Mesendoderm (in vitro differentiated cells): ENCODE measurements around the gene FAR1.

Experiments used
- DNase-seq: peaks from one replicate; pipeline ENCODE4 v3.0.0; 2013
- H2AK5ac ChIP-seq: 2 replicates; pipeline ENCODE4 v1.6.1; 2013; ENCODE audit warnings: low read length, inconsistent platforms
- H2BK120ac ChIP-seq: 2 replicates; pipeline ENCODE4 v1.6.1; 2013; ENCODE audit warnings: low read depth, mild to moderate bottlenecking, low read length, moderate library complexity, mixed read lengths
- H2BK15ac ChIP-seq: replicated peaks from 2 replicates; pipeline ENCODE4 v1.6.1; 2013; ENCODE audit warnings: low read depth, mild to moderate bottlenecking, moderate library complexity
- H2BK5ac ChIP-seq: 2 replicates; pipeline ENCODE4 v1.6.1; 2013; ENCODE audit warnings: low read length, inconsistent platforms
- H3K18ac ChIP-seq: 2 replicates; pipeline ENCODE4 v1.6.1; 2013; ENCODE audit warnings: mild to moderate bottlenecking, low read length, mixed read lengths
- H3K23ac ChIP-seq: one replicate; pipeline ENCODE4 v1.6.1; 2013; ENCODE audit warnings: low read length
- H3K27ac ChIP-seq: 2 replicates; pipeline ENCODE4 v1.5.1; 2013; ENCODE audit warnings: low read depth, mild to moderate bottlenecking, inconsistent platforms, low read length, moderate library complexity
- H3K27me3 ChIP-seq: 2 replicates; pipeline ENCODE4 v1.6.1; 2013; ENCODE audit warnings: low read length, control low read depth, mild to moderate bottlenecking, inconsistent platforms; ENCODE audit not compliant: insufficient read depth, poor library complexity
- H3K36me3 ChIP-seq: 2 replicates; pipeline ENCODE4 v1.6.1; 2013; ENCODE audit warnings: low read length, inconsistent platforms; ENCODE audit not compliant: control insufficient read depth, insufficient read depth
- H3K4ac ChIP-seq: one replicate; pipeline ENCODE4 v1.6.1; 2013; ENCODE audit warnings: low read depth, mild to moderate bottlenecking, low read length, moderate library complexity
- H3K4me1 ChIP-seq: 2 replicates; pipeline ENCODE4 v1.6.1; 2013; ENCODE audit warnings: low read depth, low read length, inconsistent platforms; ENCODE audit not compliant: control insufficient read depth
- H3K4me2 ChIP-seq: 2 replicates; pipeline ENCODE4 v1.6.1; 2013; ENCODE audit warnings: low read length
- H3K4me3 ChIP-seq: 2 replicates; pipeline ENCODE4 v1.5.1; 2013; ENCODE audit warnings: mild to moderate bottlenecking, low read length
- H3K56ac ChIP-seq: one replicate; pipeline ENCODE4 v1.6.1; 2013; ENCODE audit warnings: low read length
- H3K79me1 ChIP-seq: 2 replicates; pipeline ENCODE4 v1.6.1; 2013; ENCODE audit warnings: low read length, inconsistent platforms
- H3K79me2 ChIP-seq: 2 replicates; pipeline ENCODE4 v1.6.1; 2013; ENCODE audit warnings: mild to moderate bottlenecking, low read length; ENCODE audit not compliant: control insufficient read depth, insufficient read depth
- H3K9ac ChIP-seq: 2 replicates; pipeline ENCODE4 v1.6.1; 2013; ENCODE audit warnings: low read length, inconsistent platforms
- H4K5ac ChIP-seq: one replicate; pipeline ENCODE4 v1.6.1; 2013; ENCODE audit warnings: low read length
- H4K8ac ChIP-seq: one replicate; pipeline ENCODE4 v1.6.1; 2013; ENCODE audit warnings: low read depth, mild to moderate bottlenecking, control low read depth, low read length, moderate library complexity
- whole genome bisulfite sequencing: extraction: QIAGEN DNeasy Blood & Tissue Kit; methylation state at CpG from one replicate; pipeline ENCODE4 v1.1.7; 2013; ENCODE audit warnings: low lambda C conversion rate, missing lambda C conversion rate; ENCODE audit not compliant: insufficient coverage; ENCODE audit errors: extremely low coverage; 5-methylcytosine and 5-hydroxymethylcytosine counted together

FAR1 gene

DNA sequence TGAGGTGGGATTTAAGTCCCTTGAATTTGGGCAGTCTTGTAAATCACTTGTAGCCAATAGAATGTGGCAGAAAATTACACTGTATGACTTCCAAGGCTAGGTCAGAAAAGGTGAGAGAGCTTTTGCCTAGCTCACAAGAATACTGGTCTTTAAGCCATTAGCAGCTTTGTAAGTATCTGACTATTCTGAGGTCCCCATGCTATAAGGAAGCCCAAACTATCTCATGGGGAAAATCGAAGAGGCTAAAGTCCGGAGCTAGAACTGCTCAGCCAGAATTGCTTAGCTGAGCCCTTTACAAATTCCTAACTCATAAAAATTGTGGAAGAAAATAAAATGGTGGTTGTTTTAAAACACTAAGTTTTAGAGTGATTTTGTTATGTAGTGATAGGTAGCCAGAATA is 13.0 kb downstream of the FAR1 start:
- Histone ChIP-seq H4K8ac (no peak overlapping the region), H2BK15ac (no peak overlapping the region), H3K9ac (no peak overlapping the region), H2BK5ac (no peak overlapping the region), H3K27me3 (no peaks in the 10 kb centered on the region), H3K79me2 (peaks cover 72% of the 10 kb centered on the region), H3K36me3 (no peaks in the 10 kb centered on the region), H3K4me3 (no peak overlapping the region), H3K4ac (no peak overlapping the region), H3K56ac (peak overlapping the region; percentile 4), H3K27ac (no peak overlapping the region), H2BK120ac (no peak overlapping the region), H3K79me1 (peaks cover 13% of the 10 kb centered on the region), H3K4me2 (no peak overlapping the region), H3K23ac (no peak overlapping the region), H3K4me1 (peaks cover 11% of the 10 kb centered on the region), H3K18ac (no peak overlapping the region), H4K5ac (no peak overlapping the region), H2AK5ac (no peak overlapping the region)
- DNase-seq: no peak
- WGBS: no CpG with 5 or more reads among the region's 2 CpGs

DNA sequence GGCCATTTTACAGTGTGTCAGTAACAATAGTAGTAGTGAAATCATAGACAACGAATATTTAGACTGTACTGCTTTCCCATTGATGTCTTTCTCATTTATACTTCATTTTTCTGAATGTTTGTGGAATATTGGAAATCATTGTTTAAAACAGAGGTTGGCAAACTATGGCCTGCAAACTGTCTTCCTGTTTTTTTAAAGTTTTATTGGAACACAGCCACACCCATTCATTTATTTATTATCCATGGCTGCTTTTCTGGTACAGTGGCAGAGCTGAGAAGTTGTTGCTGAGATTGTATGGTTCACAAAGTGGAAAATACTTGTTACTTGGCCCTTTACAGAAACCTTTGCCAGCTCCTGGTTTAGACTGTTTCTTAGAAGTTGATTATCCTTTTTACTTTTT is 13.7 kb downstream of the FAR1 start:
- Histone ChIP-seq H3K4me3 (no peak overlapping the region), H3K4me1 (peaks cover 11% of the 10 kb centered on the region), H3K4me2 (no peak overlapping the region), H2BK120ac (no peak overlapping the region), H3K9ac (no peak overlapping the region), H3K79me1 (peaks cover 13% of the 10 kb centered on the region), H4K8ac (no peak overlapping the region), H3K27ac (no peak overlapping the region), H3K23ac (no peak overlapping the region), H3K56ac (no peak overlapping the region), H3K36me3 (no peaks in the 10 kb centered on the region), H2BK5ac (no peak overlapping the region), H2AK5ac (no peak overlapping the region), H3K18ac (no peak overlapping the region), H4K5ac (no peak overlapping the region), H2BK15ac (no peak overlapping the region), H3K27me3 (no peaks in the 10 kb centered on the region), H3K4ac (no peak overlapping the region), H3K79me2 (peaks cover 71% of the 10 kb centered on the region)
- DNase-seq: no peak
- WGBS: no CpG with 5 or more reads among the region's 1 CpG

DNA sequence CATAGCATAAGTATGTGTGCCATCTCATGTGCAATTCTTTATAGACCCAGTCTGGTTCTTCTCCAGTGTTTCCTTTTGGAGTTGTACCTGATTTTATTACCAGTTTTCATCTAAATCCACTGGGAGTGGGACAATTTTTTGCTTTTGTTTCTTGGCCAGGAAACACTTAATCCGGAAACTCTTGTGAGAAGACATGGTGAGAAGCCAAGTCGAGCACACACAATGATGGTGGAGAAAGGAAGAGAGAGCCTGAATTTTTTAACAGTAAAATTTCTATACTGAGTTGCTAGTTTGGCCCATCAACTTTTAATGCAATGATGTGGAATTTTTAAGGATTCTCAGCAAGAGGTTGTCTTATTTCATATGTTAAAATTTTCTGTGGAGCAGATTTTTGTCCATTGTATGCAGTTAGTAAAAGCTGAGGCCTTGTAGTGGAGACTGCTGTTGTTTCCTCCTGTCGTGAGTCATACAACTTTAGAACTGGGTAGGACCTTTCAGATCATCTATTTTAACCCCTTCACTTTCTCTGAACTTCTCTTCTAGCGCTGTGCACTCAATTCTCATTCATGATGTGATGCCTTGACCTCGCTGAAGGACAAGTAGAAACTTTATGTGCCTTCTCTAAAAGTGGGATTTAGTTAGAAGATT is 17.1 kb downstream of the FAR1 start:
- Histone ChIP-seq H3K23ac (no peak overlapping the region), H4K5ac (no peak overlapping the region), H2BK120ac (no peak overlapping the region), H4K8ac (no peak overlapping the region), H3K4me2 (no peak overlapping the region), H3K9ac (no peak overlapping the region), H3K79me1 (peaks cover 15% of the 10 kb centered on the region), H3K18ac (no peak overlapping the region), H2BK15ac (no peak overlapping the region), H3K56ac (no peak overlapping the region), H3K27me3 (no peaks in the 10 kb centered on the region), H3K4me3 (no peak overlapping the region), H3K4ac (no peak overlapping the region), H3K27ac (no peak overlapping the region), H2BK5ac (no peak overlapping the region), H3K36me3 (no peaks in the 10 kb centered on the region), H3K79me2 (peaks cover 64% of the 10 kb centered on the region), H2AK5ac (no peak overlapping the region), H3K4me1 (peaks cover 11% of the 10 kb centered on the region)
- DNase-seq: peak; percentile 31
- WGBS: no CpG with 5 or more reads among the region's 5 CpGs

DNA sequence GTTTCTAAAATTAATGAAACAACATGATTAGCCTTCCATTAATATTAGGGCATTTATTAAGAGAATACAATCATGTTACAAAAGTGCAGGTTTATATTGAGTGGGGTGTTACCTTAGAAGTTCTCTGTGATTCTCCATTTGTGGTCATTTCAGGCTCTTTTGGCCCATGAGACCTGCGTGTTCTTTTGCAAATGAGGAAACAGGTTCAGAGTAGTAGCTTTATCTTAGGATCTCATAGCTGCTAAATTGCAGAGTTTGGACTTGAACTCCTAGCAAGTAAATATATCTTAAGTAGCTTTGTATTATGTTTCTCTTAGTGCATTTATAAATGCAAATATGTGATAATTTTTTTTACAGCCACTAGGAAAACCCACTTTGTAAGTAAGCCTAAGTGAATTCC is 18.3 kb downstream of the FAR1 start:
- Histone ChIP-seq H3K27me3 (no peaks in the 10 kb centered on the region), H2BK120ac (no peak overlapping the region), H3K79me1 (peaks cover 13% of the 10 kb centered on the region), H4K8ac (no peak overlapping the region), H3K23ac (no peak overlapping the region), H2BK15ac (no peak overlapping the region), H3K4me2 (no peak overlapping the region), H3K56ac (no peak overlapping the region), H3K79me2 (peaks cover 63% of the 10 kb centered on the region), H3K9ac (no peak overlapping the region), H2AK5ac (no peak overlapping the region), H2BK5ac (no peak overlapping the region), H3K4me1 (peaks cover 9% of the 10 kb centered on the region), H3K36me3 (no peaks in the 10 kb centered on the region), H3K18ac (no peak overlapping the region), H4K5ac (no peak overlapping the region), H3K4ac (no peak overlapping the region), H3K4me3 (no peak overlapping the region), H3K27ac (peak overlapping the region; percentile 17)
- WGBS: no CpG with 5 or more reads among the region's 1 CpG
- DNase-seq: no peak

DNA sequence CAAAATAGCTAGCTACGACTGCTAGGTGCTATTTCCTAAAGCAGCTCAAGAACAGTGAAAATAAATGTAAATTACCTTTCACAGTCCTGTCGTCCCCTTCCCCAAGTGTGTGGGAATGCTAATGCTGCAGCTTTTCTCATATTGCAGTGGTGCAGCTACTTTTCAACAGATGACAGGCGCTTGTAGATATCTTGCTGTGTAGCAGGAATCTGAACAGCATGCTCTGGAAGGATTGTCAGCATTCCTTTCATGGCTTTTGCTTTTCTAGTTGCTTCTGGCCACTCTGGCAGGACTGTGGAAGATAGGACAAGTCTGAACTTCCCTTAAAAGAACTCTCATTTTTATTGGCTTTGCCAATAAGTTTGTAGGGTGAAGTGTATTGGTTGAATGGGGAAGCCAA is 18.8 kb downstream of the FAR1 start:
- WGBS: no CpG with 5 or more reads among the region's 3 CpGs
- Histone ChIP-seq H3K56ac (no peak overlapping the region), H2AK5ac (no peak overlapping the region)

DNA sequence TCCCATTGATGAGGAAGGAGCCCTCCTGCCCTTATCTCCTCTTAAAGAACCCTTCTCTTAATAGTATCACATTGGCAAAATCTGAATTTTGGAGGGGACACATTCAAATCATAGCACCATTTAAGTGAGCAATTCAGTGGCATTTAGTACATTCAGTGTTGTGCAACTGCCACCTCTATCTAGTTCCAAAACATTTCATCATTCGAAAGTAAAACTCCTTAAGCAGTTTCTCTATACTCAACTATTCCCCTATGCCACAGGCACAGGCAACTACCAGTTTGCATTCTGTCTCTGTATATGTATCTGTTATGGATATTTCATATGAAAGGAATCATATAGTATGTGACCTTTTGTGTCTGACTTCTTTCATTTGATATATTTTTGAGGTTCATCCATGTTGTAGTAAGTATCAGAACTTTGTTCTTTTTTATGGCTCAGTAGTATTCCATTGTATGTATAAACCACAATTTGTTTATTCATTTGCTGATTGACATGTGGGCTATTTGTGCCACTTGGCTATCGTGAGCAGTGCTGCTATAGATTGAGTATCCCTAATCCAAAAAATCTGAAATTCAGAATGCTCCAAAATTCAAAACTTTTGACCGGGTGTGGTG is 22.9 kb downstream of the FAR1 start:
- Histone ChIP-seq H3K56ac (no peak overlapping the region), H3K27me3 (no peaks in the 10 kb centered on the region), H3K27ac (no peak overlapping the region), H3K18ac (no peak overlapping the region), H3K36me3 (peaks cover 1% of the 10 kb centered on the region), H2BK15ac (no peak overlapping the region), H3K79me2 (peaks cover 46% of the 10 kb centered on the region), H3K9ac (no peak overlapping the region), H3K4ac (no peak overlapping the region), H3K4me2 (no peak overlapping the region), H3K79me1 (peaks cover 7% of the 10 kb centered on the region), H3K23ac (no peak overlapping the region), H4K8ac (no peak overlapping the region), H2BK120ac (no peak overlapping the region), H2AK5ac (no peak overlapping the region), H2BK5ac (no peak overlapping the region), H3K4me3 (no peak overlapping the region), H3K4me1 (no peaks in the 10 kb centered on the region), H4K5ac (no peak overlapping the region)
- DNase-seq: no peak
- WGBS: no CpG with 5 or more reads among the region's 3 CpGs

More for the DNA sequence above, 18.8 kb downstream of the FAR1 start:
- no peak overlapping the region for H4K8ac ChIP-seq
- H3K4ac ChIP-seq: no peak overlapping the region
- peak; percentile 65 for DNase-seq
- H3K18ac ChIP-seq: no peak overlapping the region
- H3K4me2 ChIP-seq: no peak overlapping the region
- peaks cover 63% of the 10 kb centered on the region for H3K79me2 ChIP-seq
- no peak overlapping the region for H2BK120ac ChIP-seq
- no peak overlapping the region for H2BK15ac ChIP-seq
- H3K36me3 ChIP-seq: no peaks in the 10 kb centered on the region
- H2BK5ac ChIP-seq: no peak overlapping the region
- H3K4me1 ChIP-seq: peaks cover 9% of the 10 kb centered on the region
- peaks cover 12% of the 10 kb centered on the region for H3K79me1 ChIP-seq
- H4K5ac ChIP-seq: no peak overlapping the region
- no peak overlapping the region for H3K23ac ChIP-seq
- no peak overlapping the region for H3K27ac ChIP-seq
- H3K4me3 ChIP-seq: no peak overlapping the region
- no peaks in the 10 kb centered on the region for H3K27me3 ChIP-seq
- no peak overlapping the region for H3K9ac ChIP-seq
